ENCODE data around the gene CNOT6L. TPM values are rescaled to one million over a fixed set of nuclear protein-coding genes. Genes with fewer than 3 reads are reported as not detected.
A peak's percentile ranks its signal among the peaks of the same experiment; 100 is the strongest.

CNOT6L gene
- total and polyA plus RNA-seq, 2 experiments from 2014 or later: 6.5 to 10.6 TPM

GRCh38 chr4:77745792-77746191 is 73.4 kb downstream of the CNOT6L start:
- Histone ChIP-seq H3K4me1 (ENCODE audit: low read depth) (no peaks in the 10 kb centered on the region), H3K4me3 (no peak overlapping the region), H3K36me3 (peaks cover 4% of the 10 kb centered on the region), H3K27me3 (no peaks in the 10 kb centered on the region), H3K27ac (no peak overlapping the region), H3K9me3 (ENCODE audit: low read depth) (no peaks in the 10 kb centered on the region)
- DNase-seq (ENCODE audit: low read depth in 1 of 2, low spot score in 1 of 2): no peak
- TF ChIP-seq CTCF (IDR thresholded peaks at IDR 0.05; ENCODE audit: low read depth, low read length): no peak

DNA sequence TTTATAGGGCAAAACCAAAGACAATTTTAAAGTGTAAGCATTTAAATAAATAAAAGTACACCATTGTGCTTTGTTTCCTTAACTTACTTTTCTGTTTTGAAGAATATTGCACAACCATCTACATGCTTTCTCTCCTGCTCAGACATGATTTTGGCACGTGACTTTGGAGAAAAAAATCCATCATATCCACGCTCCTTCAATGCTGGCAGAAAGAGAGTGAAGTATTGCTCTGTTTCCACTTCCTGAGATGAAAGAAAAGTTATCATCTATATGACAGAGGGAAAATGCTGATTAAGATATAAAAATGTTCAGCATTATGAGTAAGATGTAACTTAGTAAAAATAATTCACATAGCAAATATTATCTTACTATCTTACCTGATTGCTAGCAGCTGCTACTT is 77.1 kb downstream of the CNOT6L start:
- no peak for TF ChIP-seq CTCF (IDR thresholded peaks at IDR 0.05; ENCODE audit: low read depth, low read length)
- Histone ChIP-seq H3K27me3 (no peaks in the 10 kb centered on the region), H3K36me3 (no peaks in the 10 kb centered on the region), H3K9me3 (ENCODE audit: low read depth) (no peaks in the 10 kb centered on the region), H3K4me1 (ENCODE audit: low read depth) (no peaks in the 10 kb centered on the region), H3K4me3 (no peak overlapping the region), H3K27ac (no peak overlapping the region)
- peak in 1 of 2 donors; percentile 67 for DNase-seq (ENCODE audit: low read depth in 1 of 2, low spot score in 1 of 2)

- H3K9me3 ChIP-seq (ENCODE audit: low read depth): no peaks in the 10 kb centered on the region
- H3K4me3 ChIP-seq: no peak overlapping the region
- H3K4me1 ChIP-seq (ENCODE audit: low read depth): no peaks in the 10 kb centered on the region
- no peaks in the 10 kb centered on the region for H3K36me3 ChIP-seq
- no peaks in the 10 kb centered on the region for H3K27me3 ChIP-seq
- no peak for TF ChIP-seq CTCF (IDR thresholded peaks at IDR 0.05; ENCODE audit: low read depth, low read length)
- DNase-seq (ENCODE audit: low read depth in 1 of 2, low spot score in 1 of 2): no peak
- no peak overlapping the region for H3K27ac ChIP-seq
These were observed 78.7 kb downstream of the CNOT6L start for GRCh38 chr4:77740480-77740879.

- peak in 1 of 2 donors; percentile 64 for DNase-seq (ENCODE audit: low read depth in 1 of 2, low spot score in 1 of 2)
These were observed 84.2 kb downstream of the CNOT6L start for GRCh38 chr4:77734928-77735327.

DNA sequence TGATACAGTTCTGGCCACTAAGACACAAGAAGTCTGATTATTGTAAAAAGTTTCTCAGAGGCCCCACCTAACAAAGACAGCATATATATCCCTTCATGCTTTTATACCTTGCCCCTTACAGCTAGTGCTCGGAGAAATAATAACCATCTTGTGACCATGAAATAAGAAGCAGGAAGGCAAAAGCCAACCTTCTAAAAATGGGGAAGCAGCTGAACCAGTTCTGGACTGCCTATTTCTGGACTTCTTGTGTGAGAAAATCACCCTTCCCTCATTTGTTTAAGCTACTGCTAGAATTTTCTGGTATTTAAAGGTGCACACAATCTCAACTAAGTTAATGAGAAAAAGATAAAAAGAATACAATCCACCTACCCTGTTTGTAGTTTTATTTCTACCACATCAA is 87.5 kb downstream of the CNOT6L start:
- no peak for DNase-seq (ENCODE audit: low read depth in 1 of 2, low spot score in 1 of 2)
- Histone ChIP-seq H3K27ac (peak overlapping the region; percentile 54), H3K36me3 (peaks cover 4% of the 10 kb centered on the region), H3K4me1 (ENCODE audit: low read depth) (peaks cover 24% of the 10 kb centered on the region), H3K27me3 (no peaks in the 10 kb centered on the region), H3K4me3 (no peak overlapping the region), H3K9me3 (ENCODE audit: low read depth) (no peaks in the 10 kb centered on the region)
- TF ChIP-seq CTCF (IDR thresholded peaks at IDR 0.05; ENCODE audit: low read depth, low read length): no peak

More at GRCh38 chr4:77734928-77735327, 84.2 kb downstream of the CNOT6L start:
- Histone ChIP-seq H3K27me3 (no peaks in the 10 kb centered on the region), H3K9me3 (ENCODE audit: low read depth) (no peaks in the 10 kb centered on the region), H3K36me3 (peaks cover 4% of the 10 kb centered on the region), H3K4me3 (no peak overlapping the region), H3K27ac (no peak overlapping the region), H3K4me1 (ENCODE audit: low read depth) (peaks cover 24% of the 10 kb centered on the region)
- TF ChIP-seq CTCF (IDR thresholded peaks at IDR 0.05; ENCODE audit: low read depth, low read length): no peak

- Histone ChIP-seq H3K4me3 (no peak overlapping the region), H3K4me1 (ENCODE audit: low read depth) (peaks cover 24% of the 10 kb centered on the region), H3K9me3 (ENCODE audit: low read depth) (no peaks in the 10 kb centered on the region), H3K27me3 (no peaks in the 10 kb centered on the region), H3K27ac (no peak overlapping the region), H3K36me3 (peaks cover 3% of the 10 kb centered on the region)
- TF ChIP-seq CTCF (IDR thresholded peaks at IDR 0.05; ENCODE audit: low read depth, low read length): no peak
- DNase-seq (ENCODE audit: low read depth in 1 of 2, low spot score in 1 of 2): no peak
These were observed 90.7 kb downstream of the CNOT6L start for GRCh38 chr4:77728420-77728819.
